ENCODE measurements around the gene KDF1. TPM values are rescaled to one million over a fixed set of nuclear protein-coding genes. Genes with fewer than 3 reads are reported as not detected.

KDF1 gene
- total RNA-seq, 1 experiment from 2014 or later = 23.0 TPM

GRCh38 chr1:26946270-26946669, 14.0 kb downstream of the KDF1 start (continued):
- TF ChIP-seq POLR2A (IDR thresholded peaks at IDR 0.05; ENCODE audit: borderline replicate concordance, extremely low read depth, insufficient read depth, insufficient read length) (no peak), JUND (IDR thresholded peaks at IDR 0.05) (no peak), EZH2 (IDR thresholded peaks at IDR 0.05) (no peak), CEBPB (IDR thresholded peaks at IDR 0.05; ENCODE audit: low read depth) (no peak)

GRCh38 chr1:26945728-26946127, 14.5 kb downstream of the KDF1 start:
- no peaks in the 10 kb centered on the region for H3K9me3 ChIP-seq (ENCODE audit: control insufficient read depth in 1 of 2, insufficient read depth in 1 of 2, low read depth in 1 of 2, low read length in 2 of 2)
- peaks cover 16% of the 10 kb centered on the region; the same call in 1 of the 2 replicates for H3K79me2 ChIP-seq (ENCODE audit: insufficient read depth, low read length)
- no peak overlapping the region for H3K4me3 ChIP-seq (replicated peaks in 1 of 2; ENCODE audit: low read depth in 1 of 2, low read length in 2 of 2)
- ChIA-PET CTCF (no interaction called here), POLR2A (no interaction called here), RAD21 (ENCODE audit: low non-redundant PET in 1 of 2, low total read pairs in 2 of 2, uncharacterized antibody in 2 of 2, unreplicated experiment in 2 of 2) (no interaction called here)
- no peaks in the 10 kb centered on the region for H3K27me3 ChIP-seq (ENCODE audit: insufficient read depth, low read length)
- intact Hi-C loops (cut with micrococcal nuclease) = no loop called here
- DNase-seq (ENCODE audit: low read depth, low spot score) = no peak
- no peak for ATAC-seq
- no TSS peak for BruUV-seq (replicated peaks)
- H3K9me2 ChIP-seq (ENCODE audit: insufficient read depth) = no peaks in the 10 kb centered on the region
- no peak overlapping the region for H3K9ac ChIP-seq (ENCODE audit: low read length)
- H4K20me1 ChIP-seq (ENCODE audit: insufficient read depth) = no peaks in the 10 kb centered on the region
- peaks cover 9 to 17% of the 10 kb centered on the region in 2 experiments for H3K4me1 ChIP-seq (ENCODE audit: control insufficient read depth in 1 of 2, insufficient read depth in 2 of 2, low read length in 2 of 2)
- H2AFZ ChIP-seq (ENCODE audit: low read depth, low read length, poor library complexity, severe bottlenecking) = no peak overlapping the region
- H3K36me3 ChIP-seq (ENCODE audit: control insufficient read depth in 1 of 2, insufficient read depth in 2 of 2, low read length in 2 of 2) = peaks cover 39 to 44% of the 10 kb centered on the region in 2 experiments; a peak in 3 of 4 replicates
- H3K4me2 ChIP-seq (ENCODE audit: low read length) = no peak overlapping the region
- H3K27ac ChIP-seq (ENCODE audit: low read depth, low read length) = no peak overlapping the region
- TF ChIP-seq JUND (IDR thresholded peaks at IDR 0.05) = no peak
- TF ChIP-seq SP1 (IDR thresholded peaks at IDR 0.05; ENCODE audit: low read depth) = no peak
- TF ChIP-seq, protein P1, sequence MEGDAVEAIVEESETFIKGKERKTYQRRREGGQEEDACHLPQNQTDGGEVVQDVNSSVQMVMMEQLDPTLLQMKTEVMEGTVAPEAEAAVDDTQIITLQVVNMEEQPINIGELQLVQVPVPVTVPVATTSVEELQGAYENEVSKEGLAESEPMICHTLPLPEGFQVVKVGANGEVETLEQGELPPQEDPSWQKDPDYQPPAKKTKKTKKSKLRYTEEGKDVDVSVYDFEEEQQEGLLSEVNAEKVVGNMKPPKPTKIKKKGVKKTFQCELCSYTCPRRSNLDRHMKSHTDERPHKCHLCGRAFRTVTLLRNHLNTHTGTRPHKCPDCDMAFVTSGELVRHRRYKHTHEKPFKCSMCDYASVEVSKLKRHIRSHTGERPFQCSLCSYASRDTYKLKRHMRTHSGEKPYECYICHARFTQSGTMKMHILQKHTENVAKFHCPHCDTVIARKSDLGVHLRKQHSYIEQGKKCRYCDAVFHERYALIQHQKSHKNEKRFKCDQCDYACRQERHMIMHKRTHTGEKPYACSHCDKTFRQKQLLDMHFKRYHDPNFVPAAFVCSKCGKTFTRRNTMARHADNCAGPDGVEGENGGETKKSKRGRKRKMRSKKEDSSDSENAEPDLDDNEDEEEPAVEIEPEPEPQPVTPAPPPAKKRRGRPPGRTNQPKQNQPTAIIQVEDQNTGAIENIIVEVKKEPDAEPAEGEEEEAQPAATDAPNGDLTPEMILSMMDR (IDR thresholded peaks at IDR 0.05 in 2 of 3, conservative IDR thresholded peaks at IDR 0.05 in 1 of 3; ENCODE audit: borderline replicate concordance in 1 of 3, insufficient read depth in 1 of 3, low read depth in 2 of 3, low read length in 2 of 3) = no peak
- no peak for TF ChIP-seq TCF7L2 (IDR thresholded peaks at IDR 0.05; ENCODE audit: borderline replicate concordance, extremely low read depth, insufficient read depth, insufficient read length)
- TF ChIP-seq ZNF274 (IDR thresholded peaks at IDR 0.05; ENCODE audit: low read depth, low read length) = no peak
- TF ChIP-seq POLR2AphosphoS5 (IDR thresholded peaks at IDR 0.05; ENCODE audit: low read depth, low read length) = no peak
- TF ChIP-seq ZBTB33 (IDR thresholded peaks at IDR 0.05; ENCODE audit: extremely low read depth, insufficient replicate concordance, low read length) = no peak
- no peak for TF ChIP-seq ZFX (IDR thresholded peaks at IDR 0.05)
- no peak for TF ChIP-seq RAD21 (IDR thresholded peaks at IDR 0.05; ENCODE audit: low read depth)
- no peak for TF ChIP-seq SRF (IDR thresholded peaks at IDR 0.05; ENCODE audit: low read depth)
- no peak for TF ChIP-seq CBX3 (IDR thresholded peaks at IDR 0.05; ENCODE audit: low read depth)
- no peak for TF ChIP-seq SIN3A (IDR thresholded peaks at IDR 0.05; ENCODE audit: low read depth)
- TF ChIP-seq CEBPB (IDR thresholded peaks at IDR 0.05; ENCODE audit: low read depth) = no peak
- TF ChIP-seq EGR1 (IDR thresholded peaks at IDR 0.05; ENCODE audit: low read depth) = no peak
